ENCODE data around the gene TSPEAR.

TSPEAR gene

DNA sequence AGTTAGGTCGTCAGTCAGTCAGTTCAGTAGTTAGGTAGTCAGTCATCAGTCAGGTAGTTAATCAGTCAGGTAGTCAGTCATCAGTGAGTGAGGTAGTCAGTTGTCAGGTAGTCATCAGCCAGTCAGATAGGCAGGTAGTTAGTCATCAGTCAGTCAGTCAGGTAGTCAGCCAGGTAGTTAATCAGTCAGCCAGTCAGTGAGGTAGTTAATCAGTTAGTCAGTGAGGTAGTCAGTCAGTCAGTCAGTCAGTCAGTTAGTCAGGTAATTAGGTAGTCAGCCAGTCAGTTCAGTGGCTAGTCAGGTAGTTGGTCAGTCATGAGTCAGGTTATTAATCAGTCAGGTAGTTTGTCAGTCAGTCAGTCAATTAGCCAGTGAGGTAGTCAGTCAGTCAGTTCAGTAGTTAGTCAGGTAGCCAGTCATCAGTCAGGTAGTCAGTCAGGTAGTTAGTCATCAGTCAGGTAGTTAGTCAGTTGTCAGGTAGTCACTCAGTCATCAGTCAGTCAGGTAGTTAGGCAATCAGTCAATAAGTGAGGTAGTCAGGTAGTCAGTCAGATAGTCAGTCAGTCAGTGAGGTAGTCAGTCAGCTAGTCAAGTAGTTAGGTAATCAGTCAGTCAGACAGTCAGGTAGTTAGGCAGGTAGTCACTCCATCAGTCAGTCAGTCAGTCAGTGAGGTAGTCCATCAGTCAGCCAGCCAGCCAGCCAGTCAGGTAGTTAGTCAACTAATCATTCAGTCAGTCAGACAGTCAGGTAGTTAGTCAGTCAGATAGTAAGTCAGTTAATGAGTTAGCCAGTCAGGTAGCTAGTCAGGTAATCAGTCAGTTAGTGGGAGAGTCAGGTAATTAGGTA, 187.6 kb downstream of the TSPEAR start:
- Mint-ChIP-seq H3K4me3 (no peak overlapping the region), H3K27me3 (ENCODE audit: low read depth) (no peaks in the 10 kb centered on the region), H3K4me1 (no peaks in the 10 kb centered on the region), H3K36me3 (ENCODE audit: low read depth) (no peaks in the 10 kb centered on the region), H3K27ac (no peak overlapping the region), H3K9me3 (no peaks in the 10 kb centered on the region)
- TF ChIP-seq, protein P1, sequence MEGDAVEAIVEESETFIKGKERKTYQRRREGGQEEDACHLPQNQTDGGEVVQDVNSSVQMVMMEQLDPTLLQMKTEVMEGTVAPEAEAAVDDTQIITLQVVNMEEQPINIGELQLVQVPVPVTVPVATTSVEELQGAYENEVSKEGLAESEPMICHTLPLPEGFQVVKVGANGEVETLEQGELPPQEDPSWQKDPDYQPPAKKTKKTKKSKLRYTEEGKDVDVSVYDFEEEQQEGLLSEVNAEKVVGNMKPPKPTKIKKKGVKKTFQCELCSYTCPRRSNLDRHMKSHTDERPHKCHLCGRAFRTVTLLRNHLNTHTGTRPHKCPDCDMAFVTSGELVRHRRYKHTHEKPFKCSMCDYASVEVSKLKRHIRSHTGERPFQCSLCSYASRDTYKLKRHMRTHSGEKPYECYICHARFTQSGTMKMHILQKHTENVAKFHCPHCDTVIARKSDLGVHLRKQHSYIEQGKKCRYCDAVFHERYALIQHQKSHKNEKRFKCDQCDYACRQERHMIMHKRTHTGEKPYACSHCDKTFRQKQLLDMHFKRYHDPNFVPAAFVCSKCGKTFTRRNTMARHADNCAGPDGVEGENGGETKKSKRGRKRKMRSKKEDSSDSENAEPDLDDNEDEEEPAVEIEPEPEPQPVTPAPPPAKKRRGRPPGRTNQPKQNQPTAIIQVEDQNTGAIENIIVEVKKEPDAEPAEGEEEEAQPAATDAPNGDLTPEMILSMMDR (IDR thresholded peaks at IDR 0.05; ENCODE audit: unreplicated experiment in 3 of 3): no peak

DNA sequence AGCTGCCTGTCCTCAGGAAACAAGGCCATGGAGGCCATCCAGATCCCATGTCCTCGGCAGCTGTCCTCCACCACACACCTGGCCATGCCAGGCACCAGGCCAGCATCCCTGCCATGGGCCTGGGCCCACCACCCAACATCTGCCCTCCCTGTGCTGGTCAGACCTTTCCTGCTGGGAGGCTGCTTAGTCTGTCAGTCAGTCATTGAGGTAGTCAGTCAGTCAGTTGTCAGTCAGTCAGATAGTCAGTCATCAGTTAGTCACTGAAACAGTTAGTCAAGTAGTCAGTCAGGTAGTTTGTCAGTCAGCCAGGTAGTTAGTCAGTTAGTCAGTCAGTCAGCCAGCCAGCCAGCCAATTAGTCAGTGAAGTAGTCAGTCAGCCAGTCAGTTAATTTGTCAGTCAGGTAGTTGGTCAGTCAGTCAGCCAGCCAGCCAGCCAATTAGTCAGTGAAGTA, 188.6 kb downstream of the TSPEAR start:
- no peaks in the 10 kb centered on the region for H3K27me3 Mint-ChIP-seq (ENCODE audit: low read depth)
- no peaks in the 10 kb centered on the region for H3K9me3 Mint-ChIP-seq
- TF ChIP-seq, protein P1 (IDR thresholded peaks at IDR 0.05; ENCODE audit: unreplicated experiment in 3 of 3): no peak
- H3K4me3 Mint-ChIP-seq: no peak overlapping the region
- no peak overlapping the region for H3K27ac Mint-ChIP-seq
- no peaks in the 10 kb centered on the region for H3K36me3 Mint-ChIP-seq (ENCODE audit: low read depth)
- H3K4me1 Mint-ChIP-seq: no peaks in the 10 kb centered on the region

DNA sequence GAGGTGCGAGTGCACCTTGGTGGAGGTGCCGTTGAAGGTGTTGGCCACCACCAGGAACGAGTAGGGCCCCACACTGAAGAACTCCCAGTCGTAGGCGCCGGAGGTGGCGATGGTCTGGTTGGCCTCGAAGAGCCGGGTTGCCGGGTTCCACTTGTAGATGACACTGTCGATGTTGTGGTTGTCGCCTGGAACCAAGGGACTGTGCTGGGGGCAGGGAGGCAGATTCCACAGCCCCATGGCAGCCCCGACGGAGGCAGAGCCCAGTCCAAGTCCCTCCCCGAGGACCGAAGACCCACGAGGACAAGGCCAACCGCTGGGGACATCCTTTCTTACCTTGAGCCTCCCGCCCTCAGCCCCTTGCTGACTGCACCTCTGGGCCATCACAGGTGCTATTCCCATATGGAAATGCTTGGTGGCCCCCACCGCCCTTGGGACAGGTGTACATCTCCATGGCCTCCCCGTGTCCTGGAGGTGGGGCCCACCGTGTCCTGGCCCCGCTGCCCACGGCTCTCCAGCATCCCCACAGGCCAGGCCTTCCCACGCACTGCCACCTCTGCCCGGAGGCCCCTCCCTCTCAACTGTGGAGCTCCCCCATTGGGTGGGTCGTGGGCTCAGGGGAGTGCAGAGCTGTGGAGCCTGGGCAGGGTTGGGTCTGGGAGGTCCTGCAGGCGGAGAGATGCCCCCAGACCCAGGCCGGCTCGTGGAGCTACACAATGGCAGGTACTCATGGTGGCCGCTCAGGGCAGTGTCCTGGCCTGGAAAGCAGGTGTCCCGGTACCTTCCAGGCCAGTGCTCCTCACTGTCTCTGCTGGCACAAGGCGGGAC, 189.2 kb downstream of the TSPEAR start:
- Mint-ChIP-seq H3K4me1 (no peaks in the 10 kb centered on the region), H3K27me3 (ENCODE audit: low read depth) (no peaks in the 10 kb centered on the region), H3K4me3 (no peak overlapping the region), H3K27ac (no peak overlapping the region), H3K36me3 (ENCODE audit: low read depth) (peaks cover under 1% of the 10 kb centered on the region), H3K9me3 (no peaks in the 10 kb centered on the region)
- TF ChIP-seq, protein P1 (IDR thresholded peaks at IDR 0.05; ENCODE audit: unreplicated experiment in 3 of 3): no peak

DNA sequence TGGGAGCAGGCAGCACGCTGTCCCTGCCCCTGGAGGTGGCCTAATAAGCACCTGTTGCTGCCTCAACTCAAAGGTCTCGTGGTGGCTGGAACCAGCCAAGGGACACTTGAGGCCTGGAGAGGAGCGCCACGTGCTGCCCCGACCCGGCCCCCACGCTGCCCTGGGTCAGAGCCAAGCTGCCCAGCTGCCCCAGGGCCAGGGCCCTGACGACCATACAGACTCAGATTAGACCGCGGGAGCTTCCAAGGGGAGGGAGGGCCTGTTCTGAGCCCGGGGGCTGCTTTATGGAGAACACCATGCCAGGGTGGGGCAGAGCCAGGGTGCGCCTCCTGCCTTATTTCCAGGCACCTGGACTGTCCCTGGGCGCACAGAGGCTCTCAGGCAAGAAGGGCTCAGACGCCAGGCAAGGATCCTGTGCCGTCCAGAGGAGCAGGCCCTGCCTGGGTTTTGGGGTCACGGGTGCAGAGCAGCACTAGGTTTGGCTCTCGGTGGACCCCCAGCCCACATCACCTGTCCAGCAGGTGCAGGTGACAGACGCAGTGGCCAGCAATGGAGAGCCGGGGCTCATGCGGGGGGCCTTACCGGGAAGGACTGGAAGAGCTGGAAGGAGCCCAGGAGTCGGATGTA, 190.0 kb downstream of the TSPEAR start:
- TF ChIP-seq, protein P1 (IDR thresholded peaks at IDR 0.05; ENCODE audit: unreplicated experiment in 3 of 3): no peak
- Mint-ChIP-seq H3K36me3 (ENCODE audit: low read depth) (peaks cover 4% of the 10 kb centered on the region), H3K27me3 (ENCODE audit: low read depth) (no peaks in the 10 kb centered on the region), H3K4me3 (no peak overlapping the region), H3K4me1 (no peaks in the 10 kb centered on the region), H3K9me3 (no peaks in the 10 kb centered on the region), H3K27ac (no peak overlapping the region)

DNA sequence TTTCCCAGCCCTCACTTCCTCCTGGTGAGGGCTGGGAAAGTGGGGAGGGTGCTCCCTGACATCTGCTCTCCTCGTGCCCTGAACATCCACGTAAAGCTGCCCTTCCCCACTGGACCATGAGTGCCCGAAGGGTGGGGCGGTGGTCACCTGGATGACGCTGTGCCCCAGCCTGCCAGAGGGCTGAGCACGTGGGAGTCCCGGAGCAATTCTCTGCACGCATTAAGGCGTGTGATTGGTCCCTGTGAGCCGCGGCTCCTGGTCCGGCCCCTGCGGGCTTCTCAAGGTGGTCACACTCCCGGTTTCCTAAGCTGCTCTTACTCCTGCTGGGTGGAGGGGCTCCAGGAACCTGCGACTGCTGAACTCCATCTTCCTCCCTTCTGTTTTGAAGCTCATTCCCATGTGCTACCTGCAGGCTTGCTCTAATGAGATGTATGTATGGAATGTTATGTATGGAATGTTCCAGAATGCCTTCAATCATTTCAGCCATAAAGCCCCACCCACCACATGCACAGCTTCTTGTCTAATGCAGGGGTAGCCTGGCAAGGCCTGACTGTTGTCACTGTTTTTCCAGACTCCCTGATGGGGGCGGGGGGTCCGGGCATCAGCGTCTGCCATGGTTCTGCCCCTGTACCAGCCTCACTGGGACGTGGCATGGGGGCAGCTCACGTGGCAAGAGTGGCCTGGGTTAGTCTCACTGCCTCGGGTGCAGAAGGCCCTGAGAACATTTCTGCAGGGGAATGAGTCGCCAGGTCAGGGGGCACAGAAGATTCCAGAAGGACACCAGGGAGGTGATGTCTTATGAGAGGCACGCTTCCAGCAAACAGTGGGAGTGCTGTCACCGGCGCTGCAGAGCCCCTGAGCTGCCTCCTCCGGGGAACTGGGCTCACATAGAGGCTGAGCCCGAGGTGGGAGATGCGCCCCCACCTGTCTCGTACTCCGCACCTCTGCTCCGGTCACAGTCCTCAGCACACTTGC, 190.8 kb downstream of the TSPEAR start:
- Mint-ChIP-seq H3K27me3 (ENCODE audit: low read depth) (no peaks in the 10 kb centered on the region), H3K9me3 (no peaks in the 10 kb centered on the region), H3K36me3 (ENCODE audit: low read depth) (peaks cover 4% of the 10 kb centered on the region), H3K4me3 (no peak overlapping the region), H3K4me1 (no peaks in the 10 kb centered on the region), H3K27ac (no peak overlapping the region)
- TF ChIP-seq, protein P1 (IDR thresholded peaks at IDR 0.05; ENCODE audit: unreplicated experiment in 3 of 3): no peak

Data from nephron (organoid).